Activated CD4-positive, alpha-beta memory T cell treated with anti-CD3 and anti-CD28 coated beads for 36 hours (primary cell): Measurements from ENCODE around the gene BLMH. TPM values are rescaled to one million over a fixed set of nuclear protein-coding genes. Genes with fewer than 3 reads are reported as not detected.

Source experiments
- CTCF ChIA-PET: fragments of 350-600 bp; sonication (Branson Sonifier 250); formaldehyde crosslinking; loops from one replicate; lab custom pipeline; 2021; ENCODE audit warnings: antibody characterized with exemption, inconsistent platforms; lab: Charles Lee
- POLR2A ChIA-PET: fragments of 350-600 bp; sonication (Branson Sonifier 250); formaldehyde crosslinking; loops from one replicate; lab custom pipeline; 2021; ENCODE audit warnings: antibody characterized with exemption; lab: Charles Lee
- DNase-seq: peaks from one replicate; pipeline ENCODE4 v3.0.0-alpha.2; 2020
- H3K27ac Mint-ChIP-seq: one replicate; pipeline ENCODE4 v1.8.0; 2021; ENCODE audit warnings: mixed read lengths
- H3K27me3 Mint-ChIP-seq: one replicate; pipeline ENCODE4 v1.8.0; 2021; ENCODE audit warnings: mixed read lengths
- H3K36me3 Mint-ChIP-seq: one replicate; pipeline ENCODE4 v1.8.0; 2021; ENCODE audit warnings: mixed read lengths
- H3K4me1 Mint-ChIP-seq: one replicate; pipeline ENCODE4 v1.8.0; 2021; ENCODE audit warnings: low read depth, mixed read lengths
- H3K4me3 Mint-ChIP-seq: one replicate; pipeline ENCODE4 v1.8.0; 2021; ENCODE audit warnings: mild to moderate bottlenecking, mixed read lengths
- H3K9me3 Mint-ChIP-seq: one replicate; pipeline ENCODE4 v1.8.0; 2021; ENCODE audit warnings: mixed read lengths
- intact Hi-C: fragments of 100-400 bp; cut with micrococcal nuclease; formaldehyde crosslinking; loops from one replicate; pipeline ENCODE4 v1.15.1; 2023
- total RNA-seq, 2 experiments: library from RNA; stranded (reverse); gene quantifications; one replicate each; pipeline ENCODE4 v1.2.3, GENCODE V29; 2021

BLMH gene
- total RNA-seq, 2 experiments from 2014 or later: 47.0 to 49.6 TPM

DNA sequence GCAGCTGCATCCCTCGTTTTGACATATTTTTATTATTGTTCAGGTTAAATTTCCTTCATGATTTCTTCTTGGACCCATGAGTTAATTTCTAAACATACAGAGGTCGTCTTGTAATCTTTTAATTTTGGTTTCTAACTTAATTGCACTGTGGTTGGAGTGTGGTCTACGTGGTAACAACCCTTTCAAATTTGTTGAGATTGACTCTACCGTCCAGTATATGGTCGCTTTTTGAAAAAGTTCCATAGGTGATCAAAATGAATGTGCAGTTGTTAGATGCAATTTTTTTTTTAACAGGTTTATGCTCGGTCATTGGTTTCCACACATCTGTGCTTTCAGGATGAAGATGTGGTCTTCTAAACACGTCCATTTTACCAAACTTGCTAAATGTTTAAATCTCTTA is 45.3 kb downstream of the BLMH start:
- Mint-ChIP-seq H3K27me3 (no peaks in the 10 kb centered on the region), H3K4me1 (no peaks in the 10 kb centered on the region), H3K27ac (no peak overlapping the region), H3K36me3 (peaks cover 37% of the 10 kb centered on the region), H3K4me3 (no peak overlapping the region), H3K9me3 (no peaks in the 10 kb centered on the region)
- intact Hi-C loops: no loop called here
- ChIA-PET POLR2A (no interaction called here), CTCF (interaction anchor here (0.7 to 2.5 kb wide), 4 partner anchors 10 to 142 kb away, joined by 3 to 8 read pairs (median 4); no protein-coding TSS in a partner anchor)
- no peak for DNase-seq

DNA sequence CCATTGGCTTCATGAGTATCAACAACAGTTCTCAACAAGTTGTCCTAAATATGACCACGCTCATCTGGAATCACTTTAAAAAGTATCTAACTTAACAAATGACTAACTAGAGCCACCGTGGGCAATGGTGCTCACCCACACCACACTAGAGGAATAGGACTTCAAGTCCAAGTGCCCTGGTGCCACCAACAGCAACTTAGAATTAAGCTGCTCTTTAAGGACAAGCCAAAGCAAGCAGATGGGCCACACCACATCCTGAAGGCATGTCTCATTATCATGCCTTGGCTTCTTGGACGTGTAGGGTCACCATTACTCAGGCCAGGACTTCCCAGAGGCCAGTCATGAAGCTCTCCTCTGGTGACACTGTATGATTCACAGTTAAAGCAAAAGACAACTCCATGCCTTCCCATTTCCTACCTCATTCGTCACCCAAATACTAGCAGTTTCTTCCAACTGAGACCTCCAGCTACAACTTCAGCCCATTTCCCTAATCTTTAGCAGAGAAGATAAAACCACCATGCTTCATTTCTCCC is 46.8 kb downstream of the BLMH start:
- Mint-ChIP-seq H3K4me3 (no peak overlapping the region), H3K36me3 (peaks cover 30% of the 10 kb centered on the region), H3K27me3 (no peaks in the 10 kb centered on the region), H3K9me3 (no peaks in the 10 kb centered on the region), H3K27ac (no peak overlapping the region), H3K4me1 (no peaks in the 10 kb centered on the region)
- ChIA-PET POLR2A (no interaction called here), CTCF (interaction anchor here (1.5 to 2.5 kb wide), 3 partner anchors 9 to 140 kb away, joined by 5 to 9 read pairs (median 8); no protein-coding TSS in a partner anchor)
- DNase-seq: no peak
- intact Hi-C loops: no loop called here

DNA sequence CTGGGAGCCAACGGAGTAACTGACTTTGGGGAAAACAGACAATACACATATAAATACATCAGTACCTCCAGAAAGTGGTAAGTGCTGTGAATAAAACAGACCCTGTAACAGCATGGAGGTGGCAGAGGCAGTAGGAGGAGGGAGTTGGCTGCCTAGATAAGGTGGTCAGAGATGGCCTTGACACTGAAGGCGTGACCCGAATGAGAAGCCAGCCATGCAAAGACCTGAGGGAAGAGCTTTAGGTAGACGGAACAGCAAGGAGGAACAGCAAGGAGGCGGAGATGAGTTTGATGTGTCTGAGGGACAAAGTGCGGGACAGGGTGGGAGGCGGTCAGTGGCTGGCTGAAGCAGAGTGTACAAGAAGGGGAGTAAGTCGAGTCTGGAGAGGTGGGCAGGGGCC is 48.2 kb downstream of the BLMH start:
- CTCF ChIA-PET: no interaction called here
- Mint-ChIP-seq H3K4me3 (no peak overlapping the region), H3K9me3 (no peaks in the 10 kb centered on the region), H3K27ac (no peak overlapping the region), H3K27me3 (peaks cover 7% of the 10 kb centered on the region), H3K36me3 (peaks cover 19% of the 10 kb centered on the region), H3K4me1 (no peaks in the 10 kb centered on the region)
- POLR2A ChIA-PET: no interaction called here
- no peak for DNase-seq
- intact Hi-C loops: no loop called here

DNA sequence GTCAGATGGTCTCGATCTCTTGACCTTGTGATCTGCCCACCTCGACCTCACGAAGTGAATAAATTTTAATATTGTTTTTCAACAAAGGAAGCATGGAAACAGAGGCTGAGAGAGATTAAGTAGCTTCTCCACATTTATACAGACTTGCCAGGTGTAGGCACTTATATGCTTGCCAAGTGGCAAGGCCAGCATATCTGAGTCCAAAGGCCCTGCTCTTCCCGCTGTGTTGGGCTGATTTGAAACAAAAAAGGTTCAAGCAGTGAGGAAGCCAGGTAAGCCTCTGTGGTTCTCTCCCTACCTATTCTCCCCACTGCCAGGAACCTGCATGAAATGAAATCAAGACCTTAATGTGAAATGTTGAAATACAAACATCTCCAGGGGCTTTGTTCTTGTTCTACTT is 48.7 kb downstream of the BLMH start:
- DNase-seq: no peak
- CTCF ChIA-PET: no interaction called here
- intact Hi-C loops: no loop called here
- POLR2A ChIA-PET: no interaction called here
- H3K4me3 Mint-ChIP-seq: no peak overlapping the region
- H3K36me3 Mint-ChIP-seq: peaks cover 13% of the 10 kb centered on the region
- H3K27me3 Mint-ChIP-seq: peaks cover 13% of the 10 kb centered on the region
- peaks cover 3% of the 10 kb centered on the region for H3K4me1 Mint-ChIP-seq
- H3K27ac Mint-ChIP-seq: no peak overlapping the region
- no peaks in the 10 kb centered on the region for H3K9me3 Mint-ChIP-seq

DNA sequence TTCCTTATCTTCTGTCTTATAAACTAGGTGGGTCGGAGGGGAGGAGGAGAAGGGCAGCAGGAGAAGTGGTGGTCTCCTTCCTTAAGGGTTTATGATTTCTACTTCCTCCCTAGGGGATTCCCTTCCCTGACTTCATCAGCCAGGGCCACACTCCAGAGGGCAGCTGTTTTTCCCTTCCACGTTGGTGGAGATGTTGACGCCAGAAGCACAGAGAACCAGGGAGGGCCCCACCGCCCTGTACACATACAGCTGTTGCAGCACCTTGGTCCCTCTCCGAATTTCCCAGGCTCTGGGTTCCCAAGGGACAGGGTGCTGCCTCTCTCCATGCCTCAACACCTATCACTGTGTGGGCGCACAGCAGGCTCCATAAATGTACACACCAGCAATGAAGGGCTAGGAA is 50.7 kb downstream of the BLMH start:
- H3K9me3 Mint-ChIP-seq: no peaks in the 10 kb centered on the region
- POLR2A ChIA-PET: no interaction called here
- intact Hi-C loops: no loop called here
- DNase-seq: no peak
- peaks cover 28% of the 10 kb centered on the region for H3K27me3 Mint-ChIP-seq
- no peak overlapping the region for H3K4me3 Mint-ChIP-seq
- no peak overlapping the region for H3K27ac Mint-ChIP-seq
- CTCF ChIA-PET: no interaction called here
- peaks cover 8% of the 10 kb centered on the region for H3K4me1 Mint-ChIP-seq
- H3K36me3 Mint-ChIP-seq: no peaks in the 10 kb centered on the region

DNA sequence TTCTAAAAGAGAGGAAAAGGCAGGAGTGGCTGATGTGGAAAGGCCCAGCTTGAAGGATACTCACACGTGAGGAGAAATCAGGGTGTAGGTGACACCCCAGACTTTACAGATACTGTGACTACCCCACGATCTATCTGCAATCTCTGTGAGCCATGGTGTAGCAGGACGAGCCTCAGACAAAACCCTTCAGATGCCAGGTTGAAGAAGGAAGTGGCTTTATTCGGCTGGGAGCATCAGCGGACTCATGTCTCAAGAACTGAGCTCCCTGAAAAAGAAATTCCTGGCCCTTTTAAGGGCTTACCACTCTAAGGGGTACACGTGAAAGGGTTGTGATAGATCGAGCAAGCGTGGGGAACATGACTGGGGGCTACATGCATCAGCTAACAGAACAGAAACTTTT is 51.6 kb downstream of the BLMH start:
- intact Hi-C loops: no loop called here
- Mint-ChIP-seq H3K9me3 (no peaks in the 10 kb centered on the region), H3K36me3 (no peaks in the 10 kb centered on the region), H3K4me1 (peaks cover 11% of the 10 kb centered on the region), H3K27ac (no peak overlapping the region), H3K4me3 (no peak overlapping the region), H3K27me3 (peaks cover 30% of the 10 kb centered on the region)
- POLR2A ChIA-PET: interaction anchor here (0.6 kb wide), 1 partner anchor 596 kb away, joined by 4 read pairs; no protein-coding TSS in a partner anchor
- no peak for DNase-seq
- CTCF ChIA-PET: no interaction called here

DNA sequence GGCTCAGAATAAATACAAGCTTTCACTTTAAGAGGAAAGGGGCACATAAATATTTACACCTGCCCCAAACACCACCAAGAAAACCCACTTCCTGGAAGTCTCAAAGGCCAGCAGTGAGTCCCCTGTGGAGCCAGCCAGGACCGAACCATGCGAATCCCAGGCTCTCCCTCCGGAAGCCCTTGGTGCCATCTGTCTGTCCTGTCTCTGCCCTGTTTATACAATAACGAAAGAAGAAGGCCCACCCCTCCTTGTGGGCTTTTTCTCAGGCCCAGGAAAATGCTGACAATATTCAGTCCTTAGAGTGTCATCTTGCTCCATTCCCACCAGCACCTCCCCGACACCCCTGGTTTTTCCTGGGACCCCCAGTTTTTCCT is 52.7 kb downstream of the BLMH start:
- H3K27me3 Mint-ChIP-seq: peaks cover 39% of the 10 kb centered on the region
- H3K36me3 Mint-ChIP-seq: no peaks in the 10 kb centered on the region
- CTCF ChIA-PET: no interaction called here
- H3K4me1 Mint-ChIP-seq: peaks cover 16% of the 10 kb centered on the region
- H3K4me3 Mint-ChIP-seq: no peak overlapping the region
- POLR2A ChIA-PET: no interaction called here
- no peak overlapping the region for H3K27ac Mint-ChIP-seq
- DNase-seq: no peak
- intact Hi-C loops: loop anchor here (5.0 to 10.0 kb wide), 3 partner anchors 96 to 137 kb away; partner anchors contain the start of gene TMIGD1
- no peaks in the 10 kb centered on the region for H3K9me3 Mint-ChIP-seq

DNA sequence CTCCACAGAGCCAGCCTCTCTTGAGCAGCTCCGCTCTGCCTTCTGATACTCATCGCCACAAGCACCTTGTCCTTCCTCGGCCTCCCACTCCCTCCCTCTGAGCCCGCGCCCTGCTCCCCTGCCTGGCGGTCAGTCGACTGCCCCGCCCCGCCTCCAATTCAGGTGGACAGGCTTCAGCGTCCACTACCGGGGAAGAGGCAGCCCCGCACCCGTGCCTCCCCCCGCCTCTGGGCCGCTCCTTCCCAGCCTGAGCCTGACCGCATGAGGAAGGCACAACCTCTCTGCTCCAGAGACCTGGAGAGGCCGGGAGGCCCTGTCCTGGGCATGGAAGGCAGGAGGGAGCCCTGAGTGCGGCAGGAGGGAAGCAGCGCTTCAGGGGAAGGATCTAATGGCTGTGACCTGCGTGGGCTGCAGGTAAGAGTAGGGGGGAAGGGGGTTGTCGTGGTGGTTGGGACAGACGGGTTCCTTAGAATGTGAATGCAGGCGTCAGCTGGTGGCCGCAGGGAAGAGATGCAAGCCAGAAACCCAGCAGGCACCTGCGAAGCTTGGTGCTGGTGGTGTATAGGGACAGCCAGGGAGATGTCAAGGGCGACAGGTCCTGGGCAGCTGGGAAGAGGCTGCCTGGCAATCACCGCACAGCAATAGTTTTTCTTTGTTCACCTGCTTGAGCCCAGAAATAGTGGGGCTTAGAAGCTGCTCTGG is 53.2 kb downstream of the BLMH start:
- Mint-ChIP-seq H3K36me3 (no peaks in the 10 kb centered on the region), H3K27ac (no peak overlapping the region), H3K9me3 (no peaks in the 10 kb centered on the region), H3K27me3 (peaks cover 45% of the 10 kb centered on the region), H3K4me1 (peaks cover 16% of the 10 kb centered on the region), H3K4me3 (no peak overlapping the region)
- intact Hi-C loops: loop anchor here (5.0 to 10.0 kb wide), 3 partner anchors 96 to 136 kb away; partner anchors contain the start of gene TMIGD1
- CTCF ChIA-PET: no interaction called here
- DNase-seq: no peak
- POLR2A ChIA-PET: no interaction called here

DNA sequence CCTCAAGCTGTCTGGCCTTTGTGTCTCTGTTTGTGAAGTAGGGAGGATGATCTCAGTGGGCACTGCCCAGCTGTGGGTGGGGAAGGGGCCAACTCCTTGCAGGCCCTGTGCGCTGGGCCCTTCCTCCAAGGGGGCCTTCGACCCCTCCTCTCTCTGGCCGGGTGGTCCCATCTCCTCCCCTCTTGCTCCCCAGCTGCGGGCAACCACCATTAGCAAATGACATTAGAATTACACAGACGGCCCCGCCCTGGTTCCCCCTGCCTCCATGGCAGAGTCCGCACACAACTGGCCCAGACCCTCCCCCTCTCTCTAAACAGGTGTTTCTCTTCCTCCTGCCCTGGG is 53.8 kb downstream of the BLMH start:
- H3K4me1 Mint-ChIP-seq: peaks cover 16% of the 10 kb centered on the region
- H3K27me3 Mint-ChIP-seq: peaks cover 50% of the 10 kb centered on the region
- H3K9me3 Mint-ChIP-seq: no peaks in the 10 kb centered on the region
- H3K27ac Mint-ChIP-seq: no peak overlapping the region
- ChIA-PET POLR2A (no interaction called here), CTCF (interaction anchor here (3.6 kb wide), 3 partner anchors 98 to 133 kb away, joined by 17 to 20 read pairs (median 20); no protein-coding TSS in a partner anchor)
- H3K4me3 Mint-ChIP-seq: no peak overlapping the region
- DNase-seq: no peak
- intact Hi-C loops: loop anchor here (5.0 to 10.0 kb wide), 3 partner anchors 97 to 136 kb away; partner anchors contain the start of gene TMIGD1
- no peaks in the 10 kb centered on the region for H3K36me3 Mint-ChIP-seq

DNA sequence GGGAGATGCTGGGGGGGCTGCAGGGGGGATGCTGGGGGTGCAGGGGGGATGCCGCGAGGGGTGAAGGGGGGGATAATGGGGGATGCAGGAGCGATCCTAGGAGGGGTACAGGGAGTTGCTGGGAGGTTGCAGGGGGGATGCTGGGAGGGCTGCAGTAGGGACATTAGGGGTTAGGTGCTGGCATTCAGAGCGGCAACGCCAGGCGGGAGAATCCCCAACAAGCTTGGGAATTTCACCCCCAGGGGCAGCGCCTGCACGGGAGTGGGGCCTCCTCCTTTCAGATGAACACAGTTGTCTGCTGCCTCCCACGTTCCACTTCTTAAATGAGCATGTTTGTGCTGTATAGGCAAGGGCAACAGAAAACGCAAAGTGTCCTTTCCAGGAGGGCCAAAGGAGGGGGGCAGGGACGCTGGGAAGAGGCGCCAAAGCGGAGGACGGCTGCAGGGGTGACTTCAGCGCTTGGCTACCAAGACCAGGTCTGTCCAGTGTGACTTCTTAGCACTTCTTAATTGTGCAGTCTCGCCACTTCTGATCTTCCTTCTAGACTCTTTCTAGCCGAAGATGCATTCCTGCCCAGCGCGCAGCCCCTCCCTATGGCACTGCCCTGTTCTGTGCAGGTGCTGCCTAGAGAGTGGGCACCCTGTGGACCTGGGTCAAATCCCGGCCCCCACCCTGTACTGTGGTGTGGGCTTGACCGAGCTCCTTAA is 54.3 kb downstream of the BLMH start:
- POLR2A ChIA-PET: no interaction called here
- H3K27ac Mint-ChIP-seq: no peak overlapping the region
- peaks cover 55% of the 10 kb centered on the region for H3K27me3 Mint-ChIP-seq
- no peak overlapping the region for H3K4me3 Mint-ChIP-seq
- intact Hi-C loops: loop anchor here (5.0 to 10.0 kb wide), 3 partner anchors 97 to 135 kb away; partner anchors contain the start of gene TMIGD1
- CTCF ChIA-PET: interaction anchor here (3.6 kb wide), 3 partner anchors 98 to 132 kb away, joined by 17 to 20 read pairs (median 20); no protein-coding TSS in a partner anchor
- H3K9me3 Mint-ChIP-seq: no peaks in the 10 kb centered on the region
- H3K36me3 Mint-ChIP-seq: no peaks in the 10 kb centered on the region
- no peak for DNase-seq
- H3K4me1 Mint-ChIP-seq: peaks cover 16% of the 10 kb centered on the region

DNA sequence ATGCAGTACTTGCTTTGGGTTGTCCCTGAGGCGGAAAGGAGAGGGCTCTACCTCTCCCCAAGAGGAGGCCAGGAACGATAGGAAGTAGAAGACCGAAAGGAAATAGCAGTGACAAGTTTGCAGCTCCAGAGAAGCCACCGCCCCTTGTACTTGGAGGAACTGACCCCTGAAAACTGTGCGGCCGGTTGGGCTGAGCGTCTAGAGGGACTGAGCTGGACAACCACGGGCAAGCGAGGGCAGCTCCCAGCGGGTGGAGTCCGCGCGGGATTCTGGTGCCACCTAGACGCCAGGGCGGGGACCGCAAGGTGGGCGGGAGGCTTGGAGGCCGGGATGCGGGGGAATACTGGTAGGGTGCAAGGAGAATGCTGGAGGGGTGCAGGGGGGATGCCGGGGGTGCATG is 55.0 kb downstream of the BLMH start:
- intact Hi-C loops: loop anchor here (5.0 to 10.0 kb wide), 3 partner anchors 98 to 134 kb away; partner anchors contain the start of gene TMIGD1
- H3K36me3 Mint-ChIP-seq: no peaks in the 10 kb centered on the region
- H3K27me3 Mint-ChIP-seq: peaks cover 60% of the 10 kb centered on the region
- CTCF ChIA-PET: interaction anchor here (1.2 to 3.6 kb wide), 5 partner anchors 9 to 144 kb away, joined by 3 to 20 read pairs (median 17); no protein-coding TSS in a partner anchor
- peak; percentile 49 for DNase-seq
- H3K4me3 Mint-ChIP-seq: peak overlapping the region; percentile 27
- no peak overlapping the region for H3K27ac Mint-ChIP-seq
- peaks cover 16% of the 10 kb centered on the region for H3K4me1 Mint-ChIP-seq
- POLR2A ChIA-PET: no interaction called here
- no peaks in the 10 kb centered on the region for H3K9me3 Mint-ChIP-seq

DNA sequence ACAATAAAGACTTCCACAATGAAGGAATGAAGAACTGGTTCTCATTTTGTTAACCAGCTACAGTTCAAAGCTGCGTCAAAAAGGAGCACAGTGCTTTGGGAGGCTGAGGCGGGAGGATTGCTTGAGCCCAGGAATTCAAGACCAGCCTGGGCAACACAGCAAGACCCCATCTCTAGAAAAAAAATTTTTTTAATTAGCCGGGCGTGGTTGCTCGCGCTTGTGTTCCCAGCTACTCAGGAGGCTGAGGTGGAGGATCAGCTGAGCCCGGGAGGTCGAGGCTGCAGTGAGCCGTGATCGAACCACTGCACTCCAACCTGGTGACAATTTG is 55.5 kb downstream of the BLMH start:
- H3K4me1 Mint-ChIP-seq: peaks cover 16% of the 10 kb centered on the region
- intact Hi-C loops: loop anchor here (5.0 to 10.0 kb wide), 3 partner anchors 99 to 134 kb away; partner anchors contain the start of gene TMIGD1

More for the DNA sequence above, 55.5 kb downstream of the BLMH start:
- Mint-ChIP-seq H3K27ac (no peak overlapping the region), H3K9me3 (no peaks in the 10 kb centered on the region), H3K27me3 (peaks cover 60% of the 10 kb centered on the region), H3K4me3 (peak overlapping the region; percentile 54), H3K36me3 (no peaks in the 10 kb centered on the region)
- ChIA-PET CTCF (interaction anchor here (1.2 to 3.6 kb wide), 6 partner anchors 10 to 143 kb away, joined by 3 to 20 read pairs (median 12); no protein-coding TSS in a partner anchor), POLR2A (no interaction called here)
- DNase-seq: no peak
